Nephron (organoid): ENCODE measurements around the gene DAB1.

Experiments
- H3K27ac Mint-ChIP-seq, 3 experiments: 2 replicates each; pipeline ENCODE4 v1.8.0; 2020; ENCODE audit warnings: mixed read lengths in 3 of 3, mild to moderate bottlenecking in 2 of 3, moderate library complexity in 1 of 3
- H3K27me3 Mint-ChIP-seq: 2 replicates; pipeline ENCODE4 v1.8.0; 2021; ENCODE audit warnings: low read depth, mild to moderate bottlenecking, moderate library complexity, mixed read lengths
- H3K36me3 Mint-ChIP-seq: 2 replicates; pipeline ENCODE4 v1.8.0; 2020; ENCODE audit warnings: low read depth, mixed read lengths
- H3K4me1 Mint-ChIP-seq: 2 replicates; pipeline ENCODE4 v1.8.0; 2020; ENCODE audit warnings: mixed read lengths
- H3K4me3 Mint-ChIP-seq, 3 experiments: 2 replicates each; pipeline ENCODE4 v1.8.0; 2020; ENCODE audit warnings: mild to moderate bottlenecking in 3 of 3, mixed read lengths in 3 of 3, moderate library complexity in 2 of 3
- H3K9me3 Mint-ChIP-seq: 2 replicates; pipeline ENCODE4 v1.8.0; 2020; ENCODE audit warnings: mixed read lengths
- TF ChIP-seq, protein P1 (sequence below), 3 experiments: fragments of 200-600 bp; sonication (generic); IDR thresholded peaks; one replicate each; pipeline ENCODE4 v1.5.0; 2021; ENCODE audit warnings: antibody characterized with exemption in 3 of 3; ENCODE audit not compliant: unreplicated experiment in 3 of 3

The DAB1 gene

DNA sequence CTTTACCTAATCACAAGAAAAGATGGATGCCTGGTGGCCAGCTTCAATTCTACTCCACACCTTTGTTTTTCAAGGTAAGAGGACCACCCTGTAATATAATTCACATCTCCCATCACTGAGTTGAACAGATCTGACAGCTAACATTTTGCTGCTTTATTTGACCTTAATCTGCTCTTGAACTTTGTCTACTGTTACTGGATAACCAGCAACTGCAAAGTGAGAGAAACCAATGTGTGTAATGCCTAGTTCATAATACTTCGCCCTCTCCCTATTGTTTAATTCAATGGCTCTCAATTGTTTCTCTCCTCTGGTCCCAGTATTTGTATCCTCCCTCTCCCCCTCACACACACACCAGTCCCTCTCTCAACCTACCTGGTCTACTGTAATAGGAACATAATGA lies 214.4 kb downstream of the DAB1 start:
- Mint-ChIP-seq H3K4me1 (no peaks in the 10 kb centered on the region), H3K4me3 (no peak overlapping the region), H3K27ac (no peak overlapping the region), H3K27me3 (peaks cover 4% of the 10 kb centered on the region), H3K36me3 (no peaks in the 10 kb centered on the region), H3K9me3 (no peaks in the 10 kb centered on the region)
- TF ChIP-seq, protein P1, sequence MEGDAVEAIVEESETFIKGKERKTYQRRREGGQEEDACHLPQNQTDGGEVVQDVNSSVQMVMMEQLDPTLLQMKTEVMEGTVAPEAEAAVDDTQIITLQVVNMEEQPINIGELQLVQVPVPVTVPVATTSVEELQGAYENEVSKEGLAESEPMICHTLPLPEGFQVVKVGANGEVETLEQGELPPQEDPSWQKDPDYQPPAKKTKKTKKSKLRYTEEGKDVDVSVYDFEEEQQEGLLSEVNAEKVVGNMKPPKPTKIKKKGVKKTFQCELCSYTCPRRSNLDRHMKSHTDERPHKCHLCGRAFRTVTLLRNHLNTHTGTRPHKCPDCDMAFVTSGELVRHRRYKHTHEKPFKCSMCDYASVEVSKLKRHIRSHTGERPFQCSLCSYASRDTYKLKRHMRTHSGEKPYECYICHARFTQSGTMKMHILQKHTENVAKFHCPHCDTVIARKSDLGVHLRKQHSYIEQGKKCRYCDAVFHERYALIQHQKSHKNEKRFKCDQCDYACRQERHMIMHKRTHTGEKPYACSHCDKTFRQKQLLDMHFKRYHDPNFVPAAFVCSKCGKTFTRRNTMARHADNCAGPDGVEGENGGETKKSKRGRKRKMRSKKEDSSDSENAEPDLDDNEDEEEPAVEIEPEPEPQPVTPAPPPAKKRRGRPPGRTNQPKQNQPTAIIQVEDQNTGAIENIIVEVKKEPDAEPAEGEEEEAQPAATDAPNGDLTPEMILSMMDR (IDR thresholded peaks at IDR 0.05; ENCODE audit: unreplicated experiment in 3 of 3): no peak

DNA sequence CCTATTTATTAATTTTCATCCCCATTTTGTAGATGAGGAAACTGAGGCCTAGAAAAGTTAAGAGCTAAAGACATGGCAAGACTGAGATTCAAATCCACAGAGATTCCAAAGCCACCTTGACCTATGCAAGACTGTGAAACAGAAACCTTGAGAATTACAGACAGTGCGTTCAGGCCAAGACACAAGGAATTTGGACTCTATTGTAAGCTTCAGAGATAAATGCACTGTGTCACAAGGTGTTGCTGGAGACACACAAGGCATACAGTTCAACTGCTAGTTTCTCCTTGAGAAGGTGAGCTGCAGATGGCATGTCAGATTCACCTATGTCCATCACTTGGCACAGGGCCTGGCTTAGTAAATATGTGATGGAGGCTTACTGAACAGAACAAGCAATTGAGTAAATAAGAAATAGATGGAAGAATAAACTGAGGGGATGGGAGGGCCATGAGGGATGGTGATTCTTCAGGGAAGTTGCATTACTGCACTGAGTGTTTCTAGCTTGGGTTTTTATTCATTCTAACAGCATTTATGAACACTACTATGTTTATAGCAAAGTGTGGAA lies 215.0 kb downstream of the DAB1 start:
- Mint-ChIP-seq H3K4me1 (no peaks in the 10 kb centered on the region), H3K27ac (no peak overlapping the region), H3K27me3 (peaks cover 4% of the 10 kb centered on the region), H3K4me3 (no peak overlapping the region), H3K36me3 (no peaks in the 10 kb centered on the region), H3K9me3 (no peaks in the 10 kb centered on the region)
- TF ChIP-seq, protein P1 (IDR thresholded peaks at IDR 0.05; ENCODE audit: unreplicated experiment in 3 of 3): no peak

DNA sequence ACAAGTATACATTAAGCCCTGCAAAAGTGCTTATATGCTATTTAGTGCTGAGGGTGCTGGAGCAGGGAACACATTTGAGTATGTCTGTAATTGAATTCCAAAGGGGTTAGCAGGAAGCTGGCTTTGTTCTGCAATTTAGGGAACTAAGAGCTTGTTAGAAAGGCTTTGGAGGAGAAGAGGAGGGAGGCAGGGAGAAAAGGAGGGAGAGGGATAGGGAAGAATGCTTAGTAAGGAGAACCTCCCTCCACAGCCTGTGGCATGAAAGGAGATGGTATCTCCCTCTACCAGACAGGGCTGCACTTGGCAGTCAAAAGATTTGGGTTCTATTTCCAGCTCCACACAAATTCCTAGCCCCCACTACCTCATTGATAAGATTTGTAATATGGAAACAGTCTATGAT lies 217.8 kb downstream of the DAB1 start:
- Mint-ChIP-seq H3K9me3 (no peaks in the 10 kb centered on the region), H3K4me1 (no peaks in the 10 kb centered on the region), H3K27me3 (peaks cover 7% of the 10 kb centered on the region), H3K27ac (no peak overlapping the region), H3K4me3 (no peak overlapping the region), H3K36me3 (no peaks in the 10 kb centered on the region)
- TF ChIP-seq, protein P1 (IDR thresholded peaks at IDR 0.05; ENCODE audit: unreplicated experiment in 3 of 3): no peak

DNA sequence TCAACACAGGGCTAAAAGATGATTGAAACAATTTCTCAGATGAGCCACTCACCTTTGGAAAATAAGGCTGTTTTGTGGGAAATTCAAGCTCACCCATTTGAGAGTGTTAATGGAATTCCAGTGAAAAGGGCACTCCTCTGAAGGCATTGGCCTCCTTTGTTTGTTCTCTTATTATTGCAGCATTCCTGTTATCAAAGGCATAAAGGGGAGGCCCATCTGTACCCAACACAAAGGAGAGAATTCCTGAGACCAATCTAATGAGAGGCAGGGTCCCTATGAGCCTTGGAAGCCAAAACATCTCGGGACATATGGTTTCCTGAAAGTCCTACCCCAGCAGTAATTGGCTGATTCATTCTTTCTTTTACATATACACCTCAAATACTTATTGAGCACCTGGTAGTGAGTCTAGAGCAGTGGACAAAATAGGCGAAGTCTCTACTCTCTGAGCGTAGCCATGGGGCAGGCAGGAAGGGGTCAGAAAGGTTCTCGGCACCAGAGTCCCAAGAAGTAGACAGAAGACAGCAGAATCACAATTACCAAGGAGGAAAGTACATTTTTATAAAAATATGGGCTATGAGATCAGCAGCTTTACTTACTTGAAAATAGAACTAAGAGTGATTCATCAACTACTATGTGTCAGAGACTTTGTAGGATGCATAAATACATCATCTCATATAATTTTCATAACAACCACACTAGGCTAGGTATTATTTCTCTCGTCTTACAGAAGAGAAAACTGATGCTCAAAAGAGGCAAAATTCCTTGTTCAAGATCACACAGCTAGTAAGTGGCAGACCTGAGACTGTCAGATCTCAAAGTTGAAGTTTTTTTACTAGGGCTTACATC lies 218.7 kb downstream of the DAB1 start:
- H3K4me1 Mint-ChIP-seq: no peaks in the 10 kb centered on the region
- H3K4me3 Mint-ChIP-seq: no peak overlapping the region
- H3K36me3 Mint-ChIP-seq: no peaks in the 10 kb centered on the region

DNA sequence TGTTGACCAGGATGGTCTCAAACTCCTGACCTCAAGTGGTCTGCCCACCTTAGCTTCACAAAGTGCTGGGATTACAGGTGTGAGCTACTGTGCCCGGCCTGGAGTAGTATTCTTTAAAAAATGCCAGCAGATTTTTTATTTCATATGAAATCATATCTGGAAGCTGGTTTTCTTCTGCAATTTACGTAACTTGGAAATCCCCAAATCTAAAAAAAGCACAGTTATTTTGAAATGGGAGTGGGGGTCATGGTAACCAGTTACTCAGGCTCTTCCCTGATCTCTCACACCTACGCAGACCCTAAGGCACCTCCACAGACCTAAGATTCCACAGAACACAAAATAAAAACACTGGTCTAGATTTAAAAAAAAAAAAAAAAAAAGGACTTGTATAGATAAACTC lies 219.8 kb downstream of the DAB1 start:
- TF ChIP-seq, protein P1 (IDR thresholded peaks at IDR 0.05; ENCODE audit: unreplicated experiment in 3 of 3): no peak
- Mint-ChIP-seq H3K9me3 (no peaks in the 10 kb centered on the region), H3K4me1 (no peaks in the 10 kb centered on the region), H3K4me3 (no peak overlapping the region), H3K27ac (no peak overlapping the region), H3K27me3 (peaks cover 4% of the 10 kb centered on the region), H3K36me3 (no peaks in the 10 kb centered on the region)

More for the DNA sequence above, 218.7 kb downstream of the DAB1 start:
- H3K9me3 Mint-ChIP-seq: no peaks in the 10 kb centered on the region
- TF ChIP-seq, protein P1 (IDR thresholded peaks at IDR 0.05; ENCODE audit: unreplicated experiment in 3 of 3): no peak
- peaks cover 7% of the 10 kb centered on the region for H3K27me3 Mint-ChIP-seq
- no peak overlapping the region for H3K27ac Mint-ChIP-seq

DNA sequence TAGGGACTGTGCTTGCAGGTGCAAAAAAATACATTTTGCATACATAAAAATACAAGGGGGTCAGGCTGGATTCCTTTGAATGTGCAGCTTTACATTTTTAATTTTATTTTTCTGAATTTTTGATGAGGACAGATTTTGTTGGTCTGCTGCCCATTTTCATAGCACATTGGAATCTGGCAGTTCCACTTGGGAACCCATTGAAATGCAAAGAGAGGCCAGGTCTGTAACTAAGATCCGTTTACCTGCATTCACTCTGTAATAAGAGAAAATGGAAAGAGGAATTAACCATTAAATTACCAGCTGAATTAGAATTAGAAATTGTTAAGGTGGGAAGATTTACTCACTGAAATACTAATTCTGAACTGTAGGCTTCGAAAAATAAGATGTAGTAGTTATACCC lies 221.6 kb downstream of the DAB1 start:
- no peaks in the 10 kb centered on the region for H3K9me3 Mint-ChIP-seq
- no peaks in the 10 kb centered on the region for H3K4me1 Mint-ChIP-seq

More for the DNA sequence above, 221.6 kb downstream of the DAB1 start:
- Mint-ChIP-seq H3K27me3 (peaks cover 4% of the 10 kb centered on the region), H3K4me3 (no peak overlapping the region), H3K27ac (no peak overlapping the region), H3K36me3 (no peaks in the 10 kb centered on the region)
- TF ChIP-seq, protein P1 (IDR thresholded peaks at IDR 0.05; ENCODE audit: unreplicated experiment in 3 of 3): no peak
